Stomach (tissue), 4 donors: Measurements from ENCODE around the gene MSANTD2.

Experiments used
- CTCF ChIP-seq, 7 experiments: fragments of 450-650 bp in 4 of 7; fragments of 200-600 bp in 3 of 7; sonication (generic) in 3 of 7; IDR thresholded peaks; one replicate each; pipeline ENCODE4 v1.5.1; 2016 to 2019; ENCODE audit warnings: antibody characterized with exemption in 7 of 7, control low read depth in 2 of 7, mild to moderate bottlenecking in 1 of 7
- POLR2A ChIP-seq, 4 donors: fragments of 450-650 bp; IDR thresholded peaks; one replicate each; pipeline ENCODE4 v1.6.1; 2016; ENCODE audit warnings: antibody characterized with exemption in 4 of 4, control low read depth in 2 of 4, mild to moderate bottlenecking in 1 of 4, moderate library complexity in 1 of 4
- POLR2AphosphoS5 ChIP-seq, 3 donors: sonication (generic); formaldehyde crosslinking; IDR thresholded peaks; one replicate each; pipeline ENCODE4 v1.6.1; 2016; ENCODE audit warnings: antibody characterized with exemption in 3 of 3

- TF ChIP-seq CTCF (IDR thresholded peaks at IDR 0.05) (no peak), POLR2AphosphoS5 (IDR thresholded peaks at IDR 0.05) (no peak), POLR2A (IDR thresholded peaks at IDR 0.05) (no peak)
These were observed 4.7 kb upstream of the MSANTD2 start for GRCh38 chr11:124804884-124805283.
